22Rv1 (cell line): Measurements from ENCODE around the gene PTBP1.

Source experiments
- H3K27ac ChIP-seq: fragments of 450-650 bp; 2 replicates; pipeline ENCODE4 v1.5.1; 2017
- CTCF ChIP-seq: fragments of 450-650 bp; IDR thresholded peaks from 2 replicates; pipeline ENCODE4 v1.5.1; 2017; ENCODE audit warnings: mild to moderate bottlenecking
- ZFX ChIP-seq: fragments of 450-650 bp; IDR thresholded peaks from 2 replicates; pipeline ENCODE4 v1.6.1; 2017; ENCODE audit warnings: antibody characterized with exemption, borderline replicate concordance

Gene PTBP1

GRCh38 chr19:799076-799881, 2.0 kb downstream of the PTBP1 start:
- TF ChIP-seq CTCF (peak; percentile 48), ZFX (no peak)
- H3K27ac ChIP-seq: peak overlapping the region; percentile 99

GRCh38 chr19:800360-801029, 3.2 kb downstream of the PTBP1 start:
- H3K27ac ChIP-seq: peak overlapping the region; percentile 99

GRCh38 chr19:801030-801860, 4.0 kb downstream of the PTBP1 start:
- TF ChIP-seq CTCF (no peak), ZFX (no peak)
- H3K27ac ChIP-seq: peak overlapping the region; percentile 99

More at GRCh38 chr19:800360-801029, 3.2 kb downstream of the PTBP1 start:
- TF ChIP-seq CTCF: no peak
- no peak for TF ChIP-seq ZFX

GRCh38 chr19:801861-802497, 4.7 kb downstream of the PTBP1 start:
- TF ChIP-seq CTCF: no peak
- TF ChIP-seq ZFX: no peak
- peak overlapping the region; percentile 99; the same call in 1 of the 2 replicates for H3K27ac ChIP-seq

- no peak overlapping the region for H3K27ac ChIP-seq
- TF ChIP-seq CTCF (no peak), ZFX (no peak)
Observed at GRCh38 chr19:802498-803098, 5.3 kb downstream of the PTBP1 start.

- no peak for TF ChIP-seq CTCF
- no peak for TF ChIP-seq ZFX
Observed at GRCh38 chr19:803099-803561, 5.9 kb downstream of the PTBP1 start.

More at GRCh38 chr19:803099-803561, 5.9 kb downstream of the PTBP1 start:
- no peak overlapping the region for H3K27ac ChIP-seq
